ENCODE results near the gene PDE3A.

The PDE3A gene

DNA sequence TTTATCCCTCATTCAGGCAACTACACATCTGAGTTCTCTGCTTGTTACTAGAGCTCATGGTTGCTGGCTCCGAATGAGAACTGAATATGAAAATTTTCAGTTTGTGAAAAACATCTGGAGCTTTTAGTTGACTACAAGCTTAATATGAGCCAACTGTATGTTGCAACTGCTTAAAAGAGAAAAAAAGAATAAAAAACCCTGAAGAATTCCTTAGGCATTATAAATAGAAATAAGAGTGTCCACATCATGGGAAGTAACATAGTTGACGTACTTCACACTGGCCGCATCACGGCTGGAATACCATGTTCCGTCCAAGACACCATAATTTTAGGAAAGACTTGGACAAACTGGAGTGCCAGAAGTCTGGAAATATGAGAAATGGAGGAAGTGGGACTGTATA lies 57.9 kb downstream of the PDE3A start:
- H3K27me3 ChIP-seq (ENCODE audit: low read depth, low read length) = no peaks in the 10 kb centered on the region
- H3K4me3 ChIP-seq (ENCODE audit: low read depth in 1 of 2, low read length in 2 of 2) = no peak overlapping the region
- H3K27ac ChIP-seq (ENCODE audit: low read length) = no peak overlapping the region
- H3K9me3 ChIP-seq (ENCODE audit: control insufficient read depth in 1 of 2, low read length in 2 of 2) = no peaks in the 10 kb centered on the region
- peaks cover 3 to 5% of the 10 kb centered on the region in 2 donors for H3K4me1 ChIP-seq (ENCODE audit: control insufficient read depth in 1 of 2, insufficient read depth in 2 of 2, low read length in 2 of 2)
- H3K36me3 ChIP-seq (ENCODE audit: control insufficient read depth in 1 of 2, insufficient read depth in 2 of 2, low read length in 2 of 2) = no peaks in the 10 kb centered on the region

DNA sequence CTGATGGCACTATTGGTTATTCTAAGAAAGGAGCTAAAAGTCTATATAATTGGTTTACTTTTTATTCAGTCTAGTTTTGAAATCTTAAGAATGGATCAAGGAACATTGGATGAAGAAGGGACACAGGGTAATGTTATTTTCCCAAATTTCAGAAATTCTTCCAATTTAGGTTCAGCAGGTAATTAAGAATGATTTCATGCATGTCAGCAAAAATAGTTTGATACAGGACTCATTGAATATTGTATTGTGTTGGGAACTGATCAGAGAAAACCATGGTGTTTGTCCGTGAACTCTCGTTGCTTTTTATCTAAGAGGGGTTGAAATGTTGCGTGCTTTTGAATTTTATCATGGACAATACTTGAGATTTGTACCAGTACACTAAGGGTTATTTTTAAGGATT lies 58.6 kb downstream of the PDE3A start:
- H3K4me1 ChIP-seq (ENCODE audit: control insufficient read depth in 1 of 2, insufficient read depth in 2 of 2, low read length in 2 of 2) = peaks cover 3 to 5% of the 10 kb centered on the region in 2 donors
- no peaks in the 10 kb centered on the region for H3K27me3 ChIP-seq (ENCODE audit: low read depth, low read length)
- no peak overlapping the region for H3K4me3 ChIP-seq (ENCODE audit: low read depth in 1 of 2, low read length in 2 of 2)
- no peak overlapping the region for H3K27ac ChIP-seq (ENCODE audit: low read length)
- no peaks in the 10 kb centered on the region for H3K36me3 ChIP-seq (ENCODE audit: control insufficient read depth in 1 of 2, insufficient read depth in 2 of 2, low read length in 2 of 2)
- no peaks in the 10 kb centered on the region for H3K9me3 ChIP-seq (ENCODE audit: control insufficient read depth in 1 of 2, low read length in 2 of 2)

DNA sequence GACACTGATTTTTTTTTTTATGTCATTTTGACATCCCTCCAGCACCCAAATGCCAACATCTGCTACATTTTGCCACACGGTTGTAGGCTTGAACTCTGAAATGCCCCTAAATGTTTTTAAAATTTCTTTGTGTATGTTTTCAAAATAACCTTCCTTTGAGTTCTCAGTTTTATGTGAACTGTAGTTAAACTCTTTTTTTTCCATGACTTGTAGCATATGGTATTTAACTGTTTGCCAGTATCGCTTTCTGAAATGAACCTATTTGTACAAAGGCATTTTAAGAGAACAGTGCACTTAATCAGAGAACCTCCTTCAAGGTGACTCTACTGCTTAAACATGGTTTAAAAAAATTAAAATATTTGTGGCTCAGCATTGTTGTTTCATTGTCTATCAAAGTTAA lies 61.5 kb downstream of the PDE3A start:
- Histone ChIP-seq H3K36me3 (ENCODE audit: control insufficient read depth in 1 of 2, insufficient read depth in 2 of 2, low read length in 2 of 2) (no peaks in the 10 kb centered on the region), H3K27ac (ENCODE audit: low read length) (no peak overlapping the region), H3K27me3 (ENCODE audit: low read depth, low read length) (no peaks in the 10 kb centered on the region), H3K4me1 (ENCODE audit: control insufficient read depth in 1 of 2, insufficient read depth in 2 of 2, low read length in 2 of 2) (peaks cover 0 to 13% of the 10 kb centered on the region in 2 donors), H3K4me3 (ENCODE audit: low read depth in 1 of 2, low read length in 2 of 2) (no peak overlapping the region), H3K9me3 (ENCODE audit: control insufficient read depth in 1 of 2, low read length in 2 of 2) (no peaks in the 10 kb centered on the region)

DNA sequence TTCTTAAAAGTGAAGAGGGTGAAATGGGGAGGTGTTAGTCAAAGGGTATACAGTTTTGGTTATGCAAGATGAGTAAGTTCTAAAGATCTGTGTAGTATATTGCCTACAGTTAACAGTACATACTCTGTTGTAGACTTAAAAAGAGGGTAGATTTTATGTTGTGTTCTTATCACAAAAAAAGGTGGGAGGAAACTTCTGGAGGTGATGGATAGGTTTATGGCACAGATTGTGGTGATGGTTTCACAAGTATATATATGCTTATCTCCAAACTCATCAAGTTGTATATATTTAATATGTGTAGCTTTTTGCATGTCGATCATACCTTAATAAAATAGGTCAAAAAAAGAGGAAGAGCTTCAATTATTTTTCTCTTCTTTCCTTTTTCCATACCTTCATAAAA lies 64.0 kb downstream of the PDE3A start:
- no peaks in the 10 kb centered on the region for H3K36me3 ChIP-seq (ENCODE audit: control insufficient read depth in 1 of 2, insufficient read depth in 2 of 2, low read length in 2 of 2)
- H3K4me1 ChIP-seq (ENCODE audit: control insufficient read depth in 1 of 2, insufficient read depth in 2 of 2, low read length in 2 of 2) = peaks cover 0 to 13% of the 10 kb centered on the region in 2 donors
- no peaks in the 10 kb centered on the region for H3K9me3 ChIP-seq (ENCODE audit: control insufficient read depth in 1 of 2, low read length in 2 of 2)
- no peak overlapping the region for H3K4me3 ChIP-seq (ENCODE audit: low read depth in 1 of 2, low read length in 2 of 2)
- H3K27me3 ChIP-seq (ENCODE audit: low read depth, low read length) = no peaks in the 10 kb centered on the region
- no peak overlapping the region for H3K27ac ChIP-seq (ENCODE audit: low read length)

DNA sequence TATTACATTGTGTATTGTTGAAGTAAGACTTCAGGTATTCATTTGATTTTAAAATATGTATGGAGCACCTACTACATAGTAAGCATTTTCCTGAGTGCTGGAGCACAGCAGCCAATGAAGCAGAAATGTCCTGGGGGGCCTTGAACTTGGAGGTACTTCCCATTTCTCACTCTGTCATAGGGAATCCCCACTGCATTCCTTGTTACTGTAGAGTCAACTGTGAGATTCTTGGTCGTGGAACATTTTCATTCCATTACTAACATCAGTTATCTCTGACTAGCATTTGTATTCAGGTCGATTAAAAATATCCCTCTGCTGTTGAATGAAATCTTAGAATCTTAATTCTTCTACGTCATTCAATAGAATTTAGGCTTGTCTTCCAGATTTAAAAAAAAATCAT lies 66.7 kb downstream of the PDE3A start:
- Histone ChIP-seq H3K27ac (ENCODE audit: low read length) (no peak overlapping the region), H3K9me3 (ENCODE audit: control insufficient read depth in 1 of 2, low read length in 2 of 2) (no peaks in the 10 kb centered on the region), H3K4me3 (ENCODE audit: low read depth in 1 of 2, low read length in 2 of 2) (no peak overlapping the region), H3K4me1 (ENCODE audit: control insufficient read depth in 1 of 2, insufficient read depth in 2 of 2, low read length in 2 of 2) (peaks cover 0 to 23% of the 10 kb centered on the region in 2 donors), H3K27me3 (ENCODE audit: low read depth, low read length) (no peaks in the 10 kb centered on the region), H3K36me3 (ENCODE audit: control insufficient read depth in 1 of 2, insufficient read depth in 2 of 2, low read length in 2 of 2) (no peaks in the 10 kb centered on the region)

DNA sequence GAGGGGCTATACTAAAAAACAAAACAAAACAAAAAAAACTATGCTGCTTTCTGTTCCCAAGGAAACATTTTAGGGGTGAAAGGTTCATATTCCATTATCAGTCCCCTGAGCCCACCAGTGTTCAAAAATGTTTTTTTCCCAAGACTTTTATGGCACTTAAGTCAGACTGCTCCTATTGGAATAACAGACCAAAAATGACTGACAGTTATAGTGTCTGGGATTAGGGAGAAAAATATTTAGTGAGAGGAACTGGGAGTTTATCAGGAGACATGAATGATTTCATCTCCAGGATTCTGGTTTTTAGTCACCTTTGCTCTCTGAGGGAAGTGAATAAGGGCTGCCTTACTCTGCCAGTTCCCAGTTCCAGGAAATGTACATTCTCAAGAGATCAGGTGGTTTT lies 68.0 kb downstream of the PDE3A start:
- peaks cover 0 to 17% of the 10 kb centered on the region in 2 donors for H3K4me1 ChIP-seq (ENCODE audit: control insufficient read depth in 1 of 2, insufficient read depth in 2 of 2, low read length in 2 of 2)

DNA sequence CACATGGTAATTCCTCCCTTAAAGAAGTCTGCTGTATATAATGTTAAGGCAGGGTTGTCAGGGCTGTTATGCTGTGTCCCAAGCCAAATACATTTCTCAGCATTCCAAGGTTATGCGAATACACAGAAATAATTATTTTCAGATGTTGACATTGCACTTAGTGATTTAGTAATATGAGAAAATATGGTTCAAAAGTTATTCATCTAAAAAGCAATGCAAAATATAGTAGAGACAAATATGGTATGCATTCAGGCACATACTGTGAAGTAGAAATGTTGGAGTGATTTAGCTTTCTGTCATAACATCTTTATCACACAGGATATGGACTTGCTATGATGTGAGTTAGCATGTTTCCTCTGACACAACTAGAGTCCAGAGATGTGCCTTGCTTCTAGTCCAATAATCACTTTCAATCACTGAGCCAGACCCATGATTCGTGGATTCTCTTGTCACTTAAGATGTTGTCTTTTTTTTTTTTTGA lies 70.0 kb downstream of the PDE3A start:
- Histone ChIP-seq H3K27ac (ENCODE audit: low read length) (no peak overlapping the region), H3K27me3 (ENCODE audit: low read depth, low read length) (no peaks in the 10 kb centered on the region), H3K4me1 (ENCODE audit: control insufficient read depth in 1 of 2, insufficient read depth in 2 of 2, low read length in 2 of 2) (peaks cover 0 to 17% of the 10 kb centered on the region in 2 donors)

More for the DNA sequence above, 68.0 kb downstream of the PDE3A start:
- no peaks in the 10 kb centered on the region for H3K9me3 ChIP-seq (ENCODE audit: control insufficient read depth in 1 of 2, low read length in 2 of 2)
- H3K36me3 ChIP-seq (ENCODE audit: control insufficient read depth in 1 of 2, insufficient read depth in 2 of 2, low read length in 2 of 2) = no peaks in the 10 kb centered on the region
- no peak overlapping the region for H3K27ac ChIP-seq (ENCODE audit: low read length)
- no peaks in the 10 kb centered on the region for H3K27me3 ChIP-seq (ENCODE audit: low read depth, low read length)
- no peak overlapping the region for H3K4me3 ChIP-seq (ENCODE audit: low read depth in 1 of 2, low read length in 2 of 2)

DNA sequence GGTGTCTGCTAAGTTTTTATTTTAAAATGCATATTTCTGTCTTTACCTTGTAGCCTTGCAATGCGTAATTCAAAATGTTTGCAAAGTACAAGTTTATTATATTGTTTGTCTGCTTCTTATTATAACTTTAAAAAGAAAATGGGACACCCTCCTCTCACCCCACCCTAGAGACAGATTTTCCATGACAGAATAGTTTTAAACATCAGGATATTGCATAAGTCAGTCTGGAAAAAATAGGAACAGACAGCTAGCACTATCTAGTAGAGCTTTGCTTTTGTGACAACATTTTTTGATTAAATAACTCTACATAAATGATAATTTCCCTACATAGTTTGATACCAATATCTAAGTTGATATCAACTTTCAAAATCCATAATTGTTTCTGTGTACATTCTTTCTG lies 71.3 kb downstream of the PDE3A start:
- H3K4me1 ChIP-seq (ENCODE audit: control insufficient read depth in 1 of 2, insufficient read depth in 2 of 2, low read length in 2 of 2) = peaks cover 0 to 10% of the 10 kb centered on the region in 2 donors
- H3K4me3 ChIP-seq (ENCODE audit: low read depth in 1 of 2, low read length in 2 of 2) = no peak overlapping the region
- no peaks in the 10 kb centered on the region for H3K36me3 ChIP-seq (ENCODE audit: control insufficient read depth in 1 of 2, insufficient read depth in 2 of 2, low read length in 2 of 2)
- no peak overlapping the region for H3K27ac ChIP-seq (ENCODE audit: low read length)
- H3K27me3 ChIP-seq (ENCODE audit: low read depth, low read length) = no peaks in the 10 kb centered on the region
- no peaks in the 10 kb centered on the region for H3K9me3 ChIP-seq (ENCODE audit: control insufficient read depth in 1 of 2, low read length in 2 of 2)

More for the DNA sequence above, 70.0 kb downstream of the PDE3A start:
- Histone ChIP-seq H3K9me3 (ENCODE audit: control insufficient read depth in 1 of 2, low read length in 2 of 2) (no peaks in the 10 kb centered on the region), H3K36me3 (ENCODE audit: control insufficient read depth in 1 of 2, insufficient read depth in 2 of 2, low read length in 2 of 2) (no peaks in the 10 kb centered on the region), H3K4me3 (ENCODE audit: low read depth in 1 of 2, low read length in 2 of 2) (no peak overlapping the region)

DNA sequence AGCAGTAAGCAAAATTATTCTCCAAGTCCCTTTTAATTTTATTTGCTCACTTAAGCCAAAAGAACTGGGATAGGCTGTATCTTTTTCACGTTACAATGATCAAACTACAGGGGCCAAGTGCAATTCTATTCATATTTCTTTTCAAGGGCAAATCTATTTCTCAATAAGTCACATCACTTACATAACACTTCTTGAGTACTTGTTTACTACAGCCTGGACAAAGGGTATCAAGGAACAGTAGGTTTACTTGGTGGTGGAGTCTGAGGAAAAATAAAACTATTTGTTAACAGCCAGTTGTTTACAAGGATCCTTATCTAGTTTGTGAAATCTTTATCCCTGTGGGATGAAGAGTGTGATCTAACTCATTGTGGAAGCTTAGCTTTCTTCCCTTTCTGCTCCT lies 72.1 kb downstream of the PDE3A start:
- Histone ChIP-seq H3K4me3 (ENCODE audit: low read depth in 1 of 2, low read length in 2 of 2) (no peak overlapping the region), H3K27me3 (ENCODE audit: low read depth, low read length) (no peaks in the 10 kb centered on the region), H3K9me3 (ENCODE audit: control insufficient read depth in 1 of 2, low read length in 2 of 2) (no peaks in the 10 kb centered on the region), H3K36me3 (ENCODE audit: control insufficient read depth in 1 of 2, insufficient read depth in 2 of 2, low read length in 2 of 2) (no peaks in the 10 kb centered on the region), H3K27ac (ENCODE audit: low read length) (no peak overlapping the region), H3K4me1 (ENCODE audit: control insufficient read depth in 1 of 2, insufficient read depth in 2 of 2, low read length in 2 of 2) (peaks cover 0 to 10% of the 10 kb centered on the region in 2 donors)

DNA sequence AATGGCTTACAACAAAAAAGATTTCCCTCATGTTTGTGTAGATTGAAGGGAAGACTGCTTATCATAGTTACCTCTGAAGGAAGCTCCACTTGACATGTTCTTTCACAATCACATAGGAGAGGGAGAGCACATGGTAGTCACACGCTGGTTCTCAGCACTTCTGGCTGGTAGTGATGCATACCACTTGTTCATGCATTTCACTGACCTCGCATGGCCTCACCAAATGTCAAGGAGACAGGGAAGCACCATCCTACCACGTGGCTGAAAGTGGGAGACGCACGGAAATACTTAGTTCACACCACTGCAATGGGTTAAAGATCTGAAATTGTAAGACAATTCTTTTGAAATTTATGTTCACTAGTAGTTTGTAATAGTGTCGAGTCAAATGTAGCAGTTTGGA lies 74.0 kb downstream of the PDE3A start:
- H3K36me3 ChIP-seq (ENCODE audit: control insufficient read depth in 1 of 2, insufficient read depth in 2 of 2, low read length in 2 of 2) = no peaks in the 10 kb centered on the region
- no peaks in the 10 kb centered on the region for H3K9me3 ChIP-seq (ENCODE audit: control insufficient read depth in 1 of 2, low read length in 2 of 2)
- no peaks in the 10 kb centered on the region for H3K27me3 ChIP-seq (ENCODE audit: low read depth, low read length)
- H3K4me1 ChIP-seq (ENCODE audit: control insufficient read depth in 1 of 2, insufficient read depth in 2 of 2, low read length in 2 of 2) = peaks cover 0 to 10% of the 10 kb centered on the region in 2 donors
- H3K4me3 ChIP-seq (ENCODE audit: low read depth in 1 of 2, low read length in 2 of 2) = no peak overlapping the region
- no peak overlapping the region for H3K27ac ChIP-seq (ENCODE audit: low read length)

DNA sequence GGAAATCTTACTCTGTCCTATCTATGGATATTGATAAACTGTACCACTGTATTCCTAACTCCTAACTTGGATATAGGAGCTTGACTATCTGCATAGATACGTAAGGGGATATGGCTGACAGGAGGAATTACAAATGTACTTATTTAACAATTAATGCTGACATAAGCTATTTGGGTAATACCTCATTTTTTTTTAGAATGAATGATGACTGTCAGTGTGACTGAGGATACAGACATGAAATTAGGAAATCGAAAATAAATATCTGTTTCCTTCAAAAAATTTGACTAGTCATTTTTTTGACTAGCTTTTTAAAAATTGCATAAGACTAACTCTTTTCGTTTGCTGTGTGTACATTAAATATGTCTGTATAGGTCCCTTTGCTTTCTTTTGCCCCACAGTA lies 74.9 kb downstream of the PDE3A start:
- no peak overlapping the region for H3K4me3 ChIP-seq (ENCODE audit: low read depth in 1 of 2, low read length in 2 of 2)
- H3K27ac ChIP-seq (ENCODE audit: low read length) = no peak overlapping the region
- H3K4me1 ChIP-seq (ENCODE audit: control insufficient read depth in 1 of 2, insufficient read depth in 2 of 2, low read length in 2 of 2) = peaks cover 0 to 8% of the 10 kb centered on the region in 2 donors
- no peaks in the 10 kb centered on the region for H3K9me3 ChIP-seq (ENCODE audit: control insufficient read depth in 1 of 2, low read length in 2 of 2)
- no peaks in the 10 kb centered on the region for H3K27me3 ChIP-seq (ENCODE audit: low read depth, low read length)
- no peaks in the 10 kb centered on the region for H3K36me3 ChIP-seq (ENCODE audit: control insufficient read depth in 1 of 2, insufficient read depth in 2 of 2, low read length in 2 of 2)

DNA sequence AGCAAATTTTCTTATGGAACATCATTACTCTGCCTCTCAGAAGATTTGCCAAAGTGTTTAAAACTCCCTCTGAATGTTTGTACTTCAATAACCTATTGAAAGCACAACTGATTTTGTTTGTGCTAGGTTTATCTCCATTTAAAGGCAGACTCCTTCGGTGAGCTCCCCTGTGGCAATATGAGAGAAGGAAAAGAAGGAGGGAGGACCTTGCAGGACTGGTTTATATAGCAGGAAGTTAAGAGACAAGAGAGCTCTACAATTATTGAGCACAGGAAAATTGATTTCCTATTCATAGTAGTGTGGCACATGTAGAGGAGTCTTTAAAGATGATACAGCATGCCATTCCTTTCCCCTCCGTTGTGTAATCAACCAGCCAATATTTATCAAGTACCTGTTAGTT lies 75.5 kb downstream of the PDE3A start:
- Histone ChIP-seq H3K36me3 (ENCODE audit: control insufficient read depth in 1 of 2, insufficient read depth in 2 of 2, low read length in 2 of 2) (no peaks in the 10 kb centered on the region), H3K4me3 (ENCODE audit: low read depth in 1 of 2, low read length in 2 of 2) (no peak overlapping the region), H3K27ac (ENCODE audit: low read length) (peak overlapping the region; percentile 47), H3K27me3 (ENCODE audit: low read depth, low read length) (no peaks in the 10 kb centered on the region), H3K9me3 (ENCODE audit: control insufficient read depth in 1 of 2, low read length in 2 of 2) (no peaks in the 10 kb centered on the region), H3K4me1 (ENCODE audit: control insufficient read depth in 1 of 2, insufficient read depth in 2 of 2, low read length in 2 of 2) (peaks cover 0 to 2% of the 10 kb centered on the region in 2 donors)

Data from muscle layer of duodenum (tissue), 2 donors.